GM12878 (cell line): Measurements from ENCODE around the gene GPBP1L1. TPM values are rescaled to one million over a fixed set of nuclear protein-coding genes. Genes with fewer than 3 reads are reported as not detected.
"Not testable (repeated sequence)": the region's sequence is repeated elsewhere in the genome, so short reads cannot be mapped to it uniquely, and the experiment has no call there.

Source experiments
- ATAC-seq: fragments of 200-7000 bp; cut with Tn5 transposase; 3 replicates; pipeline ENCODE4 v1.9.1; 2020; ENCODE audit warnings: mild to moderate bottlenecking, moderate library complexity
- BruUV-seq: library from RNA; stranded (reverse); fragments of 400-500 nt; replicated peaks from 2 replicates; lab custom pipeline; 2021; lab: Mats Ljungman, UMichigan
- CTCF ChIA-PET: fragments of 300-600 bp; sonication (Branson Sonifier 250); formaldehyde crosslinking; extraction: SDS; loops from one replicate; lab custom pipeline; 2021; ENCODE audit warnings: inconsistent platforms; lab: Yijun Ruan, JAX
- POLR2A ChIA-PET: fragments of 350-600 bp; formaldehyde crosslinking; extraction: SDS; loops from one replicate; lab custom pipeline; 2021; ENCODE audit warnings: inconsistent platforms; lab: Charles Lee
- RAD21 ChIA-PET: fragments of 300-600 bp; sonication (Branson Sonifier 250); formaldehyde crosslinking; loops from one replicate; lab custom pipeline; 2023; ENCODE audit warnings: antibody characterized with exemption; ENCODE audit not compliant: unreplicated experiment; lab: Charles Lee
- SMC1A ChIA-PET: fragments of 300-600 bp; sonication (Branson Sonifier 250); formaldehyde crosslinking; loops from one replicate; lab custom pipeline; 2023; ENCODE audit not compliant: unreplicated experiment, uncharacterized antibody; lab: Charles Lee
- DNase-seq: peaks from one replicate; pipeline ENCODE4 v3.0.0-alpha.2; 2011; ENCODE audit warnings: low read depth, low spot score
- FAIRE-seq: peaks from 3 replicates; lab custom pipeline; 2011; peaks lifted over from hg19 to GRCh38; lab: Jason Lieb, UNC
- H2AFZ ChIP-seq: 2 replicates; pipeline ENCODE4 v1.6.0; 2011; ENCODE audit warnings: low read depth, low read length, control low read depth; ENCODE audit not compliant: control insufficient read depth
- H3K27ac ChIP-seq: 2 replicates; pipeline ENCODE4 v1.5.1; 2011; ENCODE audit warnings: control low read depth; ENCODE audit not compliant: control insufficient read depth, insufficient read depth
- H3K27me3 ChIP-seq, 2 experiments: replicated peaks in 1 of 2; 2 replicates each; pipeline versions ENCODE4 v1.6.0 to v1.6.1; 2011; ENCODE audit warnings: low read length in 1 of 2; ENCODE audit not compliant: control insufficient read depth in 2 of 2, insufficient read depth in 2 of 2
- H3K36me3 ChIP-seq, 2 experiments: 2 replicates each; pipeline ENCODE4 v1.5.1; 2011; ENCODE audit warnings: low read length in 1 of 2; ENCODE audit not compliant: control insufficient read depth in 2 of 2, insufficient read depth in 2 of 2
- H3K4me1 ChIP-seq: 2 replicates; pipeline ENCODE4 v1.6.1; 2011; ENCODE audit warnings: mild to moderate bottlenecking, low read length, moderate library complexity, mixed read lengths; ENCODE audit not compliant: control insufficient read depth, insufficient read depth
- H3K4me2 ChIP-seq: 2 replicates; pipeline ENCODE4 v1.6.0; 2011; ENCODE audit warnings: control low read depth; ENCODE audit not compliant: control insufficient read depth, insufficient read depth
- H3K4me3 ChIP-seq: fragments of 200-600 bp; sonication (generic); 2 replicates; pipeline ENCODE4 v1.5.1; 2016
- H3K79me2 ChIP-seq: 2 replicates; pipeline ENCODE4 v1.6.0; 2011; ENCODE audit warnings: low read length; ENCODE audit not compliant: control insufficient read depth, insufficient read depth
- H3K9ac ChIP-seq: 2 replicates; pipeline ENCODE4 v1.8.0; 2011; ENCODE audit warnings: low read length, control low read depth, mixed read lengths; ENCODE audit not compliant: control insufficient read depth, insufficient read depth
- H3K9me3 ChIP-seq: replicated peaks from 3 replicates; pipeline ENCODE4 v1.5.1; 2011; ENCODE audit warnings: mild to moderate bottlenecking, low read length; ENCODE audit not compliant: control insufficient read depth, insufficient read depth
- H4K20me1 ChIP-seq: 2 replicates; pipeline ENCODE4 v1.6.0; 2011; ENCODE audit not compliant: control insufficient read depth, insufficient read depth
- EED ChIP-seq: sonication (generic); IDR thresholded peaks from 2 replicates; pipeline ENCODE4 v1.6.1; 2016; ENCODE audit warnings: antibody characterized with exemption, low read depth
- HSF1 ChIP-seq: fragments of 150-350 bp; IDR thresholded peaks from 2 replicates; pipeline ENCODE4 v1.6.1; 2014; ENCODE audit warnings: mild to moderate bottlenecking, low read depth, low read length
- RB1 ChIP-seq: fragments of 450-650 bp; formaldehyde crosslinking; IDR thresholded peaks from 2 replicates; pipeline ENCODE4 v1.6.1; 2017; ENCODE audit warnings: mild to moderate bottlenecking, borderline replicate concordance
- SIN3A ChIP-seq: IDR thresholded peaks from 2 replicates; pipeline ENCODE4 v1.6.1; 2012; ENCODE audit warnings: low read depth, low read length, improper control_type of control experiment
- TCF3 ChIP-seq: IDR thresholded peaks from 2 replicates; pipeline ENCODE4 v1.6.1; 2012; ENCODE audit warnings: low read depth, mild to moderate bottlenecking, low read length, borderline replicate concordance; ENCODE audit not compliant: insufficient read depth
- WGBS: methylation state at CpG from one replicate; pipeline ENCODE4 v1.1.6; 2016; ENCODE audit warnings: low lambda C conversion rate; ENCODE audit not compliant: insufficient replicate concordance, insufficient coverage; ENCODE audit errors: missing lambda C conversion rate; 5-methylcytosine and 5-hydroxymethylcytosine counted together
- in situ Hi-C: fragments of 300-500 bp; cut with MboI; formaldehyde crosslinking; loops from 9 replicates; pipeline ENCODE4 v1.14.3; 2018; ENCODE audit warnings: mixed read lengths
- intact Hi-C: fragments of 100-400 bp; cut with micrococcal nuclease; formaldehyde crosslinking; loops from one replicate; pipeline ENCODE4 v1.14.2; 2022; ENCODE audit not compliant: unreplicated experiment
- polyA plus RNA-seq, 11 experiments: library from polyadenylated mRNA; depleted of rRNA in 4 of 11; unstranded in 6 of 11; stranded (reverse) in 5 of 11; fragments of >200 nt; fragmentation: Nextera tagmentation in 4 of 11; fragmentation: Illumina TruSeq in 1 of 11; extraction: Ambion mirVana in 4 of 11; extraction: Trizol in 1 of 11; gene quantifications; 1 replicate in 1 of 11; 2 replicates in 10 of 11; pipeline versions ENCODE4 v1.2.1 to v1.2.3, GENCODE V29; 2011 to 2016; ENCODE audit warnings: inconsistent platforms in 2 of 11, missing spikeins in 2 of 11, low read depth in 1 of 11
- total RNA-seq, 4 experiments: library from RNA; depleted of rRNA in 3 of 4; stranded (reverse); fragments of >200 nt in 3 of 4; fragmentation: Illumina TruSeq in 1 of 4; extraction: Trizol in 1 of 4; gene quantifications; 2 replicates each; pipeline versions ENCODE4 v1.2.1 to v1.2.3, GENCODE V29; 2013 to 2021
- TF ChIP-seq, protein P1 (sequence below): IDR thresholded peaks from 2 replicates; pipeline ENCODE4 v1.6.1; 2012; ENCODE audit warnings: low read depth, low read length, improper control_type of control experiment

Gene GPBP1L1
- total and polyA plus RNA-seq, 10 of the 15 experiments (the other 5 are each of a cell fraction or from before 2014, with no cell fraction given) = 37.3 to 91.6 (median 81.2) TPM

GRCh38 chr1:45676553-45676952 lies 9.8 kb downstream of the GPBP1L1 start:
- SMC1A ChIA-PET, H3K4me1 ChIP-seq, H4K20me1 ChIP-seq, H3K36me3 ChIP-seq, in situ Hi-C loops, intact Hi-C loops, H3K27ac ChIP-seq, ATAC-seq, H3K27me3 ChIP-seq, H3K9me3 ChIP-seq, H3K4me3 ChIP-seq, H3K4me2 ChIP-seq, FAIRE-seq, H3K9ac ChIP-seq, H2AFZ ChIP-seq, BruUV-seq, DNase-seq: not testable (repeated sequence)
- WGBS = 98% methylated on average over 6 of the region's 7 CpGs
- ChIA-PET POLR2A (interaction anchor here (0.6 to 1.2 kb wide), 5 partner anchors 9 to 228 kb away, joined by 3 to 6 read pairs (median 4); partner anchors contain the start of gene GPBP1L1), CTCF (interaction anchor here (1.0 to 1.1 kb wide), 2 partner anchors 15 to 506 kb away, joined by 3 read pairs; no protein-coding TSS in a partner anchor), RAD21 (interaction anchor here (0.7 kb wide), 3 partner anchors 10 to 435 kb away, joined by 3 to 4 read pairs (median 4); partner anchors contain the start of gene GPBP1L1)
- peaks cover 85% of the 10 kb centered on the region for H3K79me2 ChIP-seq

GRCh38 chr1:45674478-45674877 lies 11.9 kb downstream of the GPBP1L1 start:
- ChIA-PET CTCF (interaction anchor here (1.8 kb wide), 1 partner anchor 17 kb away, joined by 5 read pairs; no protein-coding TSS in a partner anchor), SMC1A (no interaction called here), POLR2A (interaction anchor here (0.7 to 1.4 kb wide), 3 partner anchors 10 to 29 kb away, joined by 4 to 15 read pairs (median 4); no protein-coding TSS in a partner anchor), RAD21 (no interaction called here)
- Histone ChIP-seq H4K20me1 (peaks cover 3% of the 10 kb centered on the region), H3K4me2 (no peak overlapping the region), H3K27ac (no peak overlapping the region), H3K9me3 (no peaks in the 10 kb centered on the region), H2AFZ (no peak overlapping the region), H3K79me2 (peaks cover 84% of the 10 kb centered on the region), H3K9ac (no peak overlapping the region), H3K4me3 (no peak overlapping the region), H3K27me3 (no peaks in the 10 kb centered on the region), H3K4me1 (0 out of 2 replicates have a peak, but pooled peaks cover 2% of the 10 kb centered on the region)
- peak; percentile 78 for FAIRE-seq
- intact Hi-C loops (no loop called here), in situ Hi-C loops (no loop called here)
- WGBS = 95% methylated on average over 5 of the region's 5 CpGs
- DNase-seq = no peak
- ATAC-seq = no peak
- TF ChIP-seq, protein P1, sequence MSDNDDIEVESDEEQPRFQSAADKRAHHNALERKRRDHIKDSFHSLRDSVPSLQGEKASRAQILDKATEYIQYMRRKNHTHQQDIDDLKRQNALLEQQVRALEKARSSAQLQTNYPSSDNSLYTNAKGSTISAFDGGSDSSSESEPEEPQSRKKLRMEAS = no peak
- no peak for TF ChIP-seq RB1
- TF ChIP-seq HSF1 = no peak
- TF ChIP-seq SIN3A = no peak
- TF ChIP-seq TCF3 = no peak
- TF ChIP-seq EED = no peak
- TF ChIP-seq, all 136 proteins: peak for 0
- BruUV-seq = TSS peak; percentile 23
- H3K36me3 ChIP-seq = peaks cover 0 to 6% of the 10 kb centered on the region in 2 experiments
